Upper lobe of right lung (tissue), 1 donor: ENCODE measurements around the gene CCL7. TPM values are rescaled to one million over a fixed set of nuclear protein-coding genes. Genes with fewer than 3 reads are reported as not detected.
A peak's percentile ranks its signal among the peaks of the same experiment; 100 is the strongest.

Experiments
- ATAC-seq: fragments of 200-7000 bp; cut with Tn5 transposase; one replicate; pipeline ENCODE4 v1.9.1; 2020; ENCODE audit warnings: mild to moderate bottlenecking, moderate library complexity
- DNase-seq: peaks from one replicate; pipeline ENCODE4 v3.0.0-alpha.2; 2020
- H3K27ac ChIP-seq: fragments of 200-600 bp; one replicate; pipeline ENCODE4 v1.8.0; 2022
- H3K27me3 ChIP-seq: fragments of 200-600 bp; one replicate; pipeline ENCODE4 v1.8.0; 2022; ENCODE audit warnings: mild to moderate bottlenecking
- H3K36me3 ChIP-seq: fragments of 200-600 bp; one replicate; pipeline ENCODE4 v1.8.0; 2022
- H3K4me1 ChIP-seq: fragments of 200-600 bp; one replicate; pipeline ENCODE4 v1.8.0; 2022
- H3K4me3 ChIP-seq: fragments of 200-600 bp; one replicate; pipeline ENCODE4 v1.8.0; 2022; ENCODE audit warnings: mild to moderate bottlenecking
- H3K9me3 ChIP-seq: fragments of 200-600 bp; one replicate; pipeline ENCODE4 v1.8.0; 2022
- intact Hi-C: fragments of 100-400 bp; cut with DNase I; formaldehyde crosslinking; loops from one replicate; pipeline ENCODE4 v1.11.0; 2022
- total RNA-seq: library from RNA; stranded (reverse); fragmentation: NEBNext Ultra II Directional; extraction: Animal tissue kit (Norgen Biotek cat#: 25700); gene quantifications from one replicate; pipeline ENCODE4 v1.2.1, GENCODE V29; 2021
- TF ChIP-seq, protein P1 (sequence below): fragments of 200-600 bp; IDR thresholded peaks from one replicate; pipeline ENCODE4 v1.8.0; 2022; ENCODE audit warnings: antibody characterized with exemption
- donor health status: DM: no; HTN: yes; CAD: no; lungs with severe emphysema.

CCL7 gene
- total RNA-seq, 1 donor from 2014 or later: not detected

- ATAC-seq (no peak), DNase-seq (no peak)
- TF ChIP-seq, protein P1, sequence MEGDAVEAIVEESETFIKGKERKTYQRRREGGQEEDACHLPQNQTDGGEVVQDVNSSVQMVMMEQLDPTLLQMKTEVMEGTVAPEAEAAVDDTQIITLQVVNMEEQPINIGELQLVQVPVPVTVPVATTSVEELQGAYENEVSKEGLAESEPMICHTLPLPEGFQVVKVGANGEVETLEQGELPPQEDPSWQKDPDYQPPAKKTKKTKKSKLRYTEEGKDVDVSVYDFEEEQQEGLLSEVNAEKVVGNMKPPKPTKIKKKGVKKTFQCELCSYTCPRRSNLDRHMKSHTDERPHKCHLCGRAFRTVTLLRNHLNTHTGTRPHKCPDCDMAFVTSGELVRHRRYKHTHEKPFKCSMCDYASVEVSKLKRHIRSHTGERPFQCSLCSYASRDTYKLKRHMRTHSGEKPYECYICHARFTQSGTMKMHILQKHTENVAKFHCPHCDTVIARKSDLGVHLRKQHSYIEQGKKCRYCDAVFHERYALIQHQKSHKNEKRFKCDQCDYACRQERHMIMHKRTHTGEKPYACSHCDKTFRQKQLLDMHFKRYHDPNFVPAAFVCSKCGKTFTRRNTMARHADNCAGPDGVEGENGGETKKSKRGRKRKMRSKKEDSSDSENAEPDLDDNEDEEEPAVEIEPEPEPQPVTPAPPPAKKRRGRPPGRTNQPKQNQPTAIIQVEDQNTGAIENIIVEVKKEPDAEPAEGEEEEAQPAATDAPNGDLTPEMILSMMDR: no peak
- Histone ChIP-seq H3K4me3 (no peak overlapping the region), H3K27ac (peak overlapping the region; percentile 24), H3K36me3 (no peaks in the 10 kb centered on the region), H3K27me3 (no peaks in the 10 kb centered on the region), H3K9me3 (no peaks in the 10 kb centered on the region), H3K4me1 (peaks cover 18% of the 10 kb centered on the region)
- intact Hi-C loops: no loop called here
Observed at GRCh38 chr17:34312080-34312479, 42.1 kb downstream of the CCL7 start.

DNA sequence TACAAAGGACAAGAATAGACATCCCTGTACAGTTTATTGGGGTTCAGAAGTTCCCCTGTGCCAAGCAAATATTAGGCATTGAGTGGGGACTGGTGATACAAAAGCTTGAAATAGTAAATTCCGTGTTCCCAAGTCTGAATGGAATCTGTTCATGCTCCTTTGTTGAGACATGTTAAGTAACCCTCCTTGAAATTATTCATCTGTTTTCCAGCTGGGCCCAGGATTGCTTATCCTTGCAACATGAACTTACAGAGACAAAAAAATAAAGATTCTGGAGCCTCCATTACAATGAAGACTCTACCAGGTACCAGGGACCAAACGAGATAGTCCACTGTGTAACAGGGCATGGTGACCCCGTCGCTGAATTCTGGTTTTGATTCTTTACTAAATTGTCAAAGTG, 43.1 kb downstream of the CCL7 start:
- no peaks in the 10 kb centered on the region for H3K36me3 ChIP-seq
- ATAC-seq: no peak
- TF ChIP-seq, protein P1: no peak
- intact Hi-C loops: no loop called here
- no peaks in the 10 kb centered on the region for H3K9me3 ChIP-seq
- peak overlapping the region; percentile 24 for H3K27ac ChIP-seq
- no peak overlapping the region for H3K4me3 ChIP-seq
- H3K4me1 ChIP-seq: peaks cover 11% of the 10 kb centered on the region
- no peaks in the 10 kb centered on the region for H3K27me3 ChIP-seq
- DNase-seq: no peak

GRCh38 chr17:34314279-34314678, 44.3 kb downstream of the CCL7 start:
- intact Hi-C loops: no loop called here

GRCh38 chr17:34318474-34318873, 48.5 kb downstream of the CCL7 start:
- intact Hi-C loops: no loop called here
- DNase-seq: peak; percentile 67
- ATAC-seq: peak; percentile 68

More at GRCh38 chr17:34314279-34314678, 44.3 kb downstream of the CCL7 start:
- Histone ChIP-seq H3K27ac (peak overlapping the region; percentile 64), H3K36me3 (no peaks in the 10 kb centered on the region), H3K9me3 (no peaks in the 10 kb centered on the region), H3K4me1 (peaks cover 12% of the 10 kb centered on the region), H3K4me3 (no peak overlapping the region), H3K27me3 (no peaks in the 10 kb centered on the region)
- no peak for DNase-seq
- TF ChIP-seq, protein P1: no peak
- peak; percentile 60 for ATAC-seq

GRCh38 chr17:34319039-34319483, 49.0 kb downstream of the CCL7 start, which contains the start of gene CCL8:
Gene CCL8, plus strand, starts transcription at chr17:34319435. Its CDS starts 67 bp downstream, at chr17:34319502.
- intact Hi-C loops: no loop called here
- H3K27ac ChIP-seq: no peak within 1 kb of the TSS
- ATAC-seq: peak; percentile 31

More at GRCh38 chr17:34318474-34318873, 48.5 kb downstream of the CCL7 start:
- H3K27me3 ChIP-seq: no peaks in the 10 kb centered on the region
- no peaks in the 10 kb centered on the region for H3K9me3 ChIP-seq
- H3K4me3 ChIP-seq: no peak overlapping the region
- H3K36me3 ChIP-seq: no peaks in the 10 kb centered on the region
- H3K4me1 ChIP-seq: peaks cover 11% of the 10 kb centered on the region
- H3K27ac ChIP-seq: no peak overlapping the region
- TF ChIP-seq, protein P1: no peak

More at GRCh38 chr17:34319039-34319483, 49.0 kb downstream of the CCL7 start, which contains the start of gene CCL8:
- no peaks in the 10 kb centered on the region for H3K27me3 ChIP-seq
- peaks cover 7% of the 10 kb centered on the region for H3K4me1 ChIP-seq
- TF ChIP-seq, protein P1: no peak
- no peaks in the 10 kb centered on the region for H3K36me3 ChIP-seq
- H3K9me3 ChIP-seq: no peaks in the 10 kb centered on the region
- no peak for DNase-seq
- H3K4me3 ChIP-seq: no peak within 1 kb of the TSS

Other genes starting within 250 kb of the CCL7 start
- gene CCL2, start 14.9 kb upstream of the CCL7 start, total RNA-seq: 53.3 TPM
- gene CCL11, start 15.5 kb downstream of the CCL7 start, total RNA-seq: 0.98 TPM
- 1.5 TPM for gene CCL8, start 49.2 kb downstream of the CCL7 start, total RNA-seq
- gene CCL13, start 86.3 kb downstream of the CCL7 start, total RNA-seq: 10.2 TPM
- gene CCL1, start 93.0 kb downstream of the CCL7 start, total RNA-seq: not detected